GM12878 (cell line): Measurements from ENCODE around the gene HCRT.

Source experiments
- ESRRA ChIP-seq: IDR thresholded peaks from 2 replicates; pipeline ENCODE4 v1.6.1; 2012; ENCODE audit warnings: mild to moderate bottlenecking, low read length, improper control_type of control experiment
- POLR2AphosphoS2 ChIP-seq: IDR thresholded peaks from 2 replicates; pipeline ENCODE4 v1.6.1; 2011; ENCODE audit warnings: low read depth, mild to moderate bottlenecking, low read length, improper control_type of control experiment, moderate library complexity
- TBL1XR1 ChIP-seq: IDR thresholded peaks from 2 replicates; pipeline ENCODE4 v1.6.1; 2012; ENCODE audit warnings: low read depth, low read length, improper control_type of control experiment
- TF ChIP-seq, protein P1 (sequence below), 3 experiments: IDR thresholded peaks in 2 of 3; conservative IDR thresholded peaks in 1 of 3; 2 replicates each; pipeline ENCODE4 v1.5.1; 2011; ENCODE audit warnings: low read depth in 3 of 3, low read length in 3 of 3, mild to moderate bottlenecking in 3 of 3, control low read depth in 2 of 3, moderate library complexity in 2 of 3, inconsistent platforms in 1 of 3, mixed read lengths in 1 of 3; ENCODE audit not compliant: control insufficient read depth in 2 of 3, insufficient read depth in 1 of 3; ENCODE audit errors: extremely low read depth in 1 of 3

DNA sequence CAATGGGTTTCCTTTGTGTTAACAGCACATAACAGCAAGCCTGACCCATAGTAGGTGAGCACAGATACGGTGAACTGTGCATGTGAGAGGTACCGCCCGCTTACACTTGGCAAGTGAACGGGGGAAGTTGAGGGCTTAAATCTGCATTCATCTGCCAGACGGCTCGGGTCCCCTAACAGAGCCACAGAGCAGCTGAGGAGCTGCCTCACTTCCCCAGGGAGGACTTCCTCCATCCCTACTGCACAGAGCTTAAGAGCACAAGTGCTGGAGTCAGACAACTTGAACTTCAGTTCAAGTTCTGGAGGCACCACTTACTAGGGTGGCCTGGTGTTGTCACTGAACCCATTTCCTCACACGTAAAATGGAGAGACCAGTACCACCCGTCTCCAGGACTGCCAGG lies 43.9 kb downstream of the HCRT start:
- no peak for TF ChIP-seq TBL1XR1
- TF ChIP-seq, protein P1, sequence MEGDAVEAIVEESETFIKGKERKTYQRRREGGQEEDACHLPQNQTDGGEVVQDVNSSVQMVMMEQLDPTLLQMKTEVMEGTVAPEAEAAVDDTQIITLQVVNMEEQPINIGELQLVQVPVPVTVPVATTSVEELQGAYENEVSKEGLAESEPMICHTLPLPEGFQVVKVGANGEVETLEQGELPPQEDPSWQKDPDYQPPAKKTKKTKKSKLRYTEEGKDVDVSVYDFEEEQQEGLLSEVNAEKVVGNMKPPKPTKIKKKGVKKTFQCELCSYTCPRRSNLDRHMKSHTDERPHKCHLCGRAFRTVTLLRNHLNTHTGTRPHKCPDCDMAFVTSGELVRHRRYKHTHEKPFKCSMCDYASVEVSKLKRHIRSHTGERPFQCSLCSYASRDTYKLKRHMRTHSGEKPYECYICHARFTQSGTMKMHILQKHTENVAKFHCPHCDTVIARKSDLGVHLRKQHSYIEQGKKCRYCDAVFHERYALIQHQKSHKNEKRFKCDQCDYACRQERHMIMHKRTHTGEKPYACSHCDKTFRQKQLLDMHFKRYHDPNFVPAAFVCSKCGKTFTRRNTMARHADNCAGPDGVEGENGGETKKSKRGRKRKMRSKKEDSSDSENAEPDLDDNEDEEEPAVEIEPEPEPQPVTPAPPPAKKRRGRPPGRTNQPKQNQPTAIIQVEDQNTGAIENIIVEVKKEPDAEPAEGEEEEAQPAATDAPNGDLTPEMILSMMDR (IDR thresholded peaks at IDR 0.05 in 2 of 3, conservative IDR thresholded peaks at IDR 0.05 in 1 of 3; ENCODE audit: control insufficient read depth in 2 of 3, extremely low read depth in 1 of 3, insufficient read depth in 1 of 3, low read depth in 3 of 3, low read length in 3 of 3): no peak
- TF ChIP-seq ESRRA: no peak
- no peak for TF ChIP-seq POLR2AphosphoS2
